HUES48 (cell line): ENCODE data around the gene ROCK1.
"Not testable (repeated sequence)": the region's sequence is repeated elsewhere in the genome, so short reads cannot be mapped to it uniquely, and the experiment has no call there.

Source experiments
- H3K27ac ChIP-seq: one replicate; pipeline ENCODE4 v1.7.0; 2013; ENCODE audit warnings: low read depth, low read length, inconsistent platforms
- H3K27me3 ChIP-seq: 2 replicates; pipeline ENCODE4 v1.6.1; 2013; ENCODE audit warnings: mild to moderate bottlenecking, low read length; ENCODE audit not compliant: control insufficient read depth, insufficient read depth
- H3K36me3 ChIP-seq: 2 replicates; pipeline ENCODE4 v1.6.1; 2013; ENCODE audit warnings: low read length; ENCODE audit not compliant: control insufficient read depth, insufficient read depth
- H3K4me1 ChIP-seq: 2 replicates; pipeline ENCODE4 v1.6.1; 2013; ENCODE audit warnings: mild to moderate bottlenecking, low read length; ENCODE audit not compliant: control insufficient read depth, insufficient read depth
- H3K4me3 ChIP-seq: 2 replicates; pipeline ENCODE4 v1.5.1; 2013; ENCODE audit warnings: mild to moderate bottlenecking, low read depth, low read length
- H3K9ac ChIP-seq: 2 replicates; pipeline ENCODE4 v1.6.1; 2013; ENCODE audit warnings: mild to moderate bottlenecking, low read depth, low read length, moderate library complexity
- H3K9me3 ChIP-seq: 2 replicates; pipeline ENCODE4 v1.6.1; 2013; ENCODE audit warnings: low read length; ENCODE audit not compliant: control insufficient read depth, insufficient read depth

Gene ROCK1

DNA sequence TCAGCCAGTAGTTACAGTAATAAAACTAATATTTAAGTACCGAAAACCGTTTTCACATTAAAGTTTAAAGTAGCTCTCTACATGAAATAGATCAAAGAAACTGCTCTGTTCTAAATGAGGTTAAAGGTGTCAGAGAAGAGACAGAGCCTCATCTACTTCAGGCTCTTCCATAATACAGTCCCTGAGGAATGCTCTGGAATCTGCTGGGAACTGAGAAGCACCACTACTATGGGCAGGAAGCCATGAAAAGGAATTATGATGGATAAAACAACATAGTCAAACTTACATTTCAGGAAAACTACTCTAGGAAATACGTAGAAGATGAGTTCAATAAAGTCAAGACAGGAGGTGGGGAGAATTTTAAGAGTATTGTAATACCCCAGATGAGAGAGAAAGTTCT, 60.0 kb downstream of the ROCK1 start:
- Histone ChIP-seq H3K4me3 (no peak overlapping the region), H3K4me1 (no peaks in the 10 kb centered on the region), H3K27ac (no peak overlapping the region), H3K36me3 (0 out of 2 replicates have a peak, but pooled peaks cover 3% of the 10 kb centered on the region), H3K27me3 (no peaks in the 10 kb centered on the region), H3K9me3 (no peaks in the 10 kb centered on the region), H3K9ac (no peak overlapping the region)

DNA sequence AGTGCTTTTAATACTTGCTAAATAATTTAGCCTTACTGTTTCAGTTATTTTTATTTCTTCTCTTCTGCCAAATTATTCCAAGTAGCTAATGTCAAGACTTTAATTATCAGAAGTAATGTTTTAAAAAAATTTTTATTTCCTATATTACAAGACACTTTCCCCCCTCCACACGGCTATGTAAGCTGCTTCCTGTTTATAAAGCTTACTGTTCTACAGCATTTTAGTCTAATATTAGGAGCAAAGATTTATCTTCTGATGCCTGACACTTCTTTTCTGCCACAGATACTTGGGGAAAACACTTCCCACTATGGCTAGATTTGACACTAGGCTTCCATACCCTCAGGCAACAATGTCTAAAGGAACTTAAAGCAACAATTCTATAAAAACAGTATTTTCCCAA, 62.3 kb downstream of the ROCK1 start:
- no peak overlapping the region for H3K4me3 ChIP-seq
- no peaks in the 10 kb centered on the region for H3K4me1 ChIP-seq
- H3K36me3 ChIP-seq = peaks cover 14% of the 10 kb centered on the region
- H3K9ac ChIP-seq = no peak overlapping the region
- H3K27ac ChIP-seq = no peak overlapping the region
- H3K9me3 ChIP-seq = no peaks in the 10 kb centered on the region
- H3K27me3 ChIP-seq = no peaks in the 10 kb centered on the region

DNA sequence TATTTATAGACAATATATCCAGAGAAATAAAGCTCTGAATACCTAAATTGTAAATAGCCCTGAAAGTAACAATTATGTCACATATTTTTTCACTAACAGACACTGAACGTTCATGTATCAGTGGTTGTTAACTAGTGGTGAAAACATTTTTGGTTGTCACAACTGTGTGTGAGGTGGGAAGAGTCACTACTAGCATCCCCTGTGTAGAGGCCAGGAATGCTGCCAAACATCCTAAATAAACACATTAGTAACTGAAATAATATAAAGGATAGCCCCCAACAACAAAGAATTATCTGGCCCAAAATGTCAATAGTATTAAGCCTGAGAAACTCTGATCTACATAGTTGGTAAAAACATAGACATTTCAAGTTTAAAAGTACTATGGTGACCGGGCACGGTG, 64.5 kb downstream of the ROCK1 start:
- Histone ChIP-seq H3K4me3 (no peak overlapping the region), H3K9ac (no peak overlapping the region), H3K27ac (no peak overlapping the region), H3K9me3 (no peaks in the 10 kb centered on the region), H3K27me3 (no peaks in the 10 kb centered on the region), H3K4me1 (no peaks in the 10 kb centered on the region), H3K36me3 (peaks cover 21% of the 10 kb centered on the region)

DNA sequence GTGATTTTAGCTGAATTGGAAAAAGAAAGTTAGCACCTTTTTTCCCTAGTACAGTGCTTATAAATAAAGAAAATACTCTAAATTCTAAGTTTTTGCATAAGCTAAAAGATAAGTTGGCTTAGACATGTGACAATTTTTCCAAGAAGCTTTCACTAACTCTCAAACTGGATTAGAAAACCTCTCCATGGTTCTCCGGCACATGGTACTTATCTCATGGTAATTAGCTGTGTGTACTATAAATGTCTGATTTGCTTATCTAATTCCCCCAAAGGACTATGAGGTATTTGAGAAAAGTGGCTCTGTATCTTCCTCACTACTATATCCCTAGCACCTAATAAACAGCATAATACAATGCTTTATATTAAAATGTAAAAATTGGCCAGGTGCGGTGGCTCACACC, 71.1 kb downstream of the ROCK1 start:
- Histone ChIP-seq H3K9me3 (no peaks in the 10 kb centered on the region), H3K4me1 (no peaks in the 10 kb centered on the region), H3K27me3 (no peaks in the 10 kb centered on the region), H3K4me3 (no peak overlapping the region), H3K9ac (no peak overlapping the region), H3K27ac (no peak overlapping the region), H3K36me3 (peaks cover 37% of the 10 kb centered on the region)

DNA sequence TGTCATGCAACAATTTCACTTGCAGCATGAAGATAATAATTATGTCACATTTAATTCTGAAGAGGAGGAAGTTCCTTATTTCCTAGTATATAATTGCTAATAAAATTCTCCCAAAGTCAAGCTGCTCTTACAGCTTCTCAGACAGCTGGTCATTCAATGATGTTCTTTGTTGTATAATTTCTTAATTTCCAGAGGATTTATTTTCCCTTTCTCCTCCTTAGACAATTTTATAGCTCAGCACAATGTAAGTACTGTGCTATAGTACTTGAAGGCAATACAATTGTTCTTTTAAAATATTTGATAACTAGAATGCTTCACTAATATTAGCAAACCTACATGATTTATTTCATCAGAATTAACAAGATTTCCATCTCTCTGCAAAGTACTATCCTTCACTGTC, 73.4 kb downstream of the ROCK1 start:
- H3K9me3 ChIP-seq = no peaks in the 10 kb centered on the region
- H3K27me3 ChIP-seq = no peaks in the 10 kb centered on the region
- H3K4me1 ChIP-seq = no peaks in the 10 kb centered on the region
- H3K9ac ChIP-seq = no peak overlapping the region
- no peak overlapping the region for H3K4me3 ChIP-seq
- H3K27ac ChIP-seq = no peak overlapping the region
- peaks cover 21% of the 10 kb centered on the region for H3K36me3 ChIP-seq

DNA sequence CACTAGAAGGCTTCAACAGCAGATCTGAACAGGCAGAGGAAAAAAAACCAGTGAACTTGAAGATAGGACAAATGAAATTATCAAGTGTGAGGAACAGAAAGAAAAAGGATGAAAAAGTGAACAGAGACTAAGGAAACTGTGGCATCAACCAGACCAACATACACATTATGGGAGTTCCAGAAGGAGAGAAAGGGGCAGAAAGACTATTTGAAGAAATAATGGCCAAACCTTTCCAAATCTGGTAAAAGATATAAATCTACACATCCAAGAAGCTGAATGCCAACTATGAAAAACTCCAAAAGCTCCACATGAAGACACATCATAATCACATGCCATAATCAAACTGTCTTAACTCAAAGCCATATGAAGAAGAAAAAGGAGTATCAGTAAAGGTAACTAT, 79.8 kb downstream of the ROCK1 start:
- H3K27me3 ChIP-seq = no peaks in the 10 kb centered on the region
- H3K27ac ChIP-seq = no peak overlapping the region
- no peak overlapping the region for H3K4me3 ChIP-seq
- no peaks in the 10 kb centered on the region for H3K9me3 ChIP-seq
- H3K4me1 ChIP-seq = no peaks in the 10 kb centered on the region
- peaks cover 5% of the 10 kb centered on the region; the same call in 1 of the 2 replicates for H3K36me3 ChIP-seq
- H3K9ac ChIP-seq = no peak overlapping the region

DNA sequence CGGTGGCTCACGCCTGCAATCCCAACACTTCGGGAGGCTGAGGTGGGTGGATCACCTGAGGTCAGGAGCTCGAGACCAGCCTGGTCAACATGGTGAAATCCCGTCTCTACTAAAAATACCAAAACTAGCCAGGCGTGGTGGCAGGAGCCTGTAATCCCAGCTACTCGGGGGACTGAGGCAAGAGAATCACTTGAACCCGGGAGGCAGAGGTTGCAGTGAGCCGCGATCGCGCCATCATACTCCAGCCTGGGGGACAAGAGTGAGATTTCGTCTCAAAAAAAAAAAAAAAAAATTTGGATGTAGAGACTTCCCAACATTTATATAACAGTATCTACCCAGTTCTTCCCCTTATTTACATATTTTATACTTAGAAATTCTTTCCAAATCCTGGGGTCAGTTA, 93.4 kb downstream of the ROCK1 start:
- not testable (repeated sequence) for H3K9ac ChIP-seq, H3K27ac ChIP-seq, H3K4me3 ChIP-seq, H3K4me1 ChIP-seq, H3K27me3 ChIP-seq, H3K9me3 ChIP-seq
- peaks cover 37% of the 10 kb centered on the region for H3K36me3 ChIP-seq

DNA sequence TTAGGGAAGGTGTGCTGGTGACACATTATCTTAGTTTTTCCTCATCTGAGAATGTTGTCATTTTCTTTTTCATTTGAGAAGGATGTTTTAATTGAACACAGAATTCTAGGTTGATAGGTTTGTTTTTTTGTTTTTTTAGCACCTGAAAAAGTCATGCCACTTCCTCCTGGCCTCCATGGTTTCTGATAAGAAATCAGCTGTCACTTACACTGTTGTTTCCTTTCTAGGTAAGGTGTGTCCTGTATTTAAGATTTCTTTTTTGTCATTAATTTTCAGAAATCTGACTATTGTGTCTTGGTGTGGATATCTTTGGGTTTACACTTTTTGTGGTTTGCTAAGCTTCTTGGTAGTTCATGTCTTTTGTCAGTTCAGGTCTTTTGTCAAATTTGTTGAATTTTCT, 99.3 kb downstream of the ROCK1 start:
- Histone ChIP-seq H3K4me1 (no peaks in the 10 kb centered on the region), H3K27me3 (no peaks in the 10 kb centered on the region), H3K36me3 (peaks cover 40% of the 10 kb centered on the region), H3K27ac (no peak overlapping the region), H3K9ac (no peak overlapping the region), H3K9me3 (0 out of 2 replicates have a peak, but pooled peaks cover 3% of the 10 kb centered on the region), H3K4me3 (no peak overlapping the region)

DNA sequence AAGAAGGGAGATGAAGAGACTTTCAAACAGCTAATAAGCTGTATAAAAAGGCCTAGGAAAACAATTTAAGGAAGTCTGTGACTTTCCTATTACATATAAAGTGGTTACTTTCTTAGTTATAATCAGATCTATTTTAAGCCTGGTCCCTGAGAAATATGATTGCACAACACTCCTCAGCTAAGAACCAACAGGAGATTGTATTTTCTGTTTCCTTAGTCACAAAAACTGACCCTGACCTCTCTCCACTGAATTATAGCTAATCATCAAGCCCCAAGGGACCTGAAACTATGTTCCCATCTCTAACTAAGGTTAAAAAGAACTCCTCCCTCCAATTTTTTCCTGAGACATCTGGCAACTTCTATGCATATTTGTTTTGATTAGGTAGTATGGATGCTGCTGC, 106.9 kb downstream of the ROCK1 start:
- H3K27me3 ChIP-seq = no peaks in the 10 kb centered on the region
- peaks cover 45% of the 10 kb centered on the region for H3K36me3 ChIP-seq
- H3K27ac ChIP-seq = no peak overlapping the region
- no peak overlapping the region for H3K9ac ChIP-seq
- H3K4me1 ChIP-seq = no peaks in the 10 kb centered on the region
- no peaks in the 10 kb centered on the region for H3K9me3 ChIP-seq
- no peak overlapping the region for H3K4me3 ChIP-seq

DNA sequence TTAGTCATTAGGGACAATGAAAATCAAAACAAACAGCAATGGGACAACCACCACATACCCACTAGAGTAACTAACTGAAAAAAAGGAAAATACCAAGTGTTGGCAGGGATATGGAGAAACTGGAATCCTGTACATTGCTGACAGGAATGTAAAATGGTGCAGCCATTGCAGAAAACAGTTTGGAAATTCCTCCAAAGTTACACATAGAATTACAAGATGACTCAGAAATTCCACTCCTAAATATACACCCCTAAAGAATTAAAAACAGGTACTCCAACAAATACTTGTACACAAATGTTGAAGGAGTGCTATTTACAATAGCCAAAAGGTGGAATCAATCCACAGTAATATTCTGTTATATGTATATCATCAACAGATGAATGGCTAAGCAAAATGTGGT, 110.9 kb downstream of the ROCK1 start:
- Histone ChIP-seq H3K4me1 (no peaks in the 10 kb centered on the region), H3K36me3 (peaks cover 19% of the 10 kb centered on the region), H3K27me3 (no peaks in the 10 kb centered on the region), H3K27ac (no peak overlapping the region), H3K4me3 (no peak overlapping the region), H3K9ac (no peak overlapping the region), H3K9me3 (no peaks in the 10 kb centered on the region)

DNA sequence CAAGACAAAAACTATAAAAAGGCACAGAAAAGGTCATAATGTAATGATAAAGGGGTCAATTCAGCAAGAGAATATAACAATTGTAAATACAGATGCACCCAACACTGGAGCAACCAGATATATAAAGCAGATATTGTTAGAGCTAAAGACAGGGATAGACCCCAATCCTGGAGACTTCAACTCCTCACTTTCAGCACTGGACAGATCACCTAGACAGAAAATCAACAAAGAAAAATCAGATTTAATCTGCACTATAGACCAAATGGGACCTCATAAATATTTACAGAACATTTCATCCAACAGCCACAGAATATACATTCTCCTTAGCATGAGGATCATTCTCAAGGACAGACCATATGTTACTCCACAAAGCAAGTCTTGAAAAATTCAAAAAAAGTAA, 114.2 kb downstream of the ROCK1 start:
- Histone ChIP-seq H3K36me3 (0 out of 2 replicates have a peak, but pooled peaks cover 6% of the 10 kb centered on the region), H3K4me1 (no peaks in the 10 kb centered on the region)

DNA sequence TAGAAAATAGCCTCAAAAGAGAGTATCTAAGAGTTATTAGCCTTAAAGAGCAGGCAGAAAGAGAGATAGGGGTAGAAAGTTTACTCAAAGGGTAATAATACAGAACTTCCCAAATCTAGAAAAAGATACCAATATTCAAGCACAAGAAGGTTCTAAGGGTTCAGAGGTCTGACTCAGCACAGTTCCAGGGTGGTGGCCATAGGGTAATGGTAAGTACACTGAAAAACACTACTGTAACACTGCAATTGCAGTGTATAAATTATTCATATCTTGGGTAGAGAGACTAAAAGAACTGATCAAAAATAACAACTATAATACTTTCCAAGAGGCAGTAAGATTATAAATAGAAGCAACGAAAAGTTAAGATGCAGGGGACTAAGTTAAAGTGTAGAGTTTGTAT, 115.2 kb downstream of the ROCK1 start:
- Histone ChIP-seq H3K27me3 (no peaks in the 10 kb centered on the region), H3K36me3 (peaks cover 5% of the 10 kb centered on the region; the same call in 1 of the 2 replicates), H3K4me1 (no peaks in the 10 kb centered on the region), H3K9me3 (no peaks in the 10 kb centered on the region), H3K27ac (no peak overlapping the region), H3K9ac (no peak overlapping the region), H3K4me3 (no peak overlapping the region)

More for the DNA sequence above, 114.2 kb downstream of the ROCK1 start:
- Histone ChIP-seq H3K27ac (no peak overlapping the region), H3K27me3 (no peaks in the 10 kb centered on the region), H3K4me3 (no peak overlapping the region), H3K9ac (no peak overlapping the region), H3K9me3 (no peaks in the 10 kb centered on the region)
